Measurements from ENCODE around the gene ARID3B. TPM values are rescaled to one million over a fixed set of nuclear protein-coding genes. Genes with fewer than 3 reads are reported as not detected.
A peak's percentile ranks its signal among the peaks of the same experiment; 100 is the strongest.

Gene ARID3B, protein sequence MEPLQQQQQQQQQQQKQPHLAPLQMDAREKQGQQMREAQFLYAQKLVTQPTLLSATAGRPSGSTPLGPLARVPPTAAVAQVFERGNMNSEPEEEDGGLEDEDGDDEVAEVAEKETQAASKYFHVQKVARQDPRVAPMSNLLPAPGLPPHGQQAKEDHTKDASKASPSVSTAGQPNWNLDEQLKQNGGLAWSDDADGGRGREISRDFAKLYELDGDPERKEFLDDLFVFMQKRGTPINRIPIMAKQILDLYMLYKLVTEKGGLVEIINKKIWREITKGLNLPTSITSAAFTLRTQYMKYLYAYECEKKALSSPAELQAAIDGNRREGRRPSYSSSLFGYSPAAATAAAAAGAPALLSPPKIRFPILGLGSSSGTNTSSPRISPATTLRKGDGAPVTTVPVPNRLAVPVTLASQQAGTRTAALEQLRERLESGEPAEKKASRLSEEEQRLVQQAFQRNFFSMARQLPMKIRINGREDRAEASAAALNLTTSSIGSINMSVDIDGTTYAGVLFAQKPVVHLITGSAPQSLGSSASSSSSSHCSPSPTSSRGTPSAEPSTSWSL
- total RNA-seq, result 1 to 10 TPM; 3.6 to 6.8 (median 6.7) TPM

DNA sequence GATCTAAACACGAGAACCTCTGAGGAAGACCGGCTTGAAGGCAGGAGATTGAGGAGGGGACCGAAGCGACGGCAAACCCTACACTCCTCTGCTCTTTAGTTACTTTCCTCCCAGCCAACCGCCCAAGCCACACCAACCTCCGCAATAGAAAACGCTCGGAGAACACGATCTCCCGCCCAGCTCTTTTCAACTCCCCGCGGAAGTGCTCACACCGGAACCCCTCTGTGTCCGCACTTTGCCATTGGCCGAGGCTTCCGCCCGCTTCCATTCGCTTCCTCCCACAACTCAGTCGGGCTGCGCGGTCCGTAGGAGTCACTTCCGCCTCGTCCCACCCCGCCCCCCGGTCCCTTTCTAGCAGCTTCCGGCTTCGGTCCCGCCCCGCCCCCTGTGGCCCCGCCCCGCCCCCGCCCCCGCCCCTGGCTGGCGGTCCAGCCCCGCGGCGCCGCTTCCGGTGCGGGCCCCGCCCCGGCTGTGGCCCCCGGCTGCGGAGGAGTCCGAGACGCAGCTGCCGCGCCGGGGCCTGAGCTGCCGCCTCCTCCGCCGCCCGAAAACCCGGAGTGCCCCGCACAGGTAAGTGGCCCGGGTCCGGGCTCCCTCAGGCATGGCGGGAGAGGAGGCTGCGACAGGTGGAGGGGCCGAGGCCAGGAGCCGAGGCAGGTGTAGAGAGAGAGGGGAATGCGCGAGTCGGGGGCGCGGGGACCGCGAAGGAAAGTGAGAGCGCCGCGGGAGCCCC lies at the start of gene ARID3B:
Gene ARID3B (plus strand): TSS at position 460 of the 733 bp plus-strand sequence. CDS start 2,717 bp downstream, outside the sequence.
- Histone ChIP-seq H3K9me3 (no peaks in the 10 kb centered on the region), H3K27ac (replicated peaks in 1 of 4) (peak within 1 kb of the TSS; percentile 81 to 85 (median 83)), H3K4me3 (peak within 1 kb of the TSS; percentile 93 to 99 (median 98)), H3K4me1 (peaks cover 15 to 46% (median 37%) of the 10 kb centered on the region in 4 donors), H3K27me3 (no peaks in the 10 kb centered on the region), H3K36me3 (no peaks in the 10 kb centered on the region)
- TF ChIP-seq EP300 (IDR thresholded peaks at IDR 0.05) (no peak), POLR2AphosphoS5 (IDR thresholded peaks at IDR 0.05) (peak; percentile 71 to 89)
- TF ChIP-seq, protein P1, sequence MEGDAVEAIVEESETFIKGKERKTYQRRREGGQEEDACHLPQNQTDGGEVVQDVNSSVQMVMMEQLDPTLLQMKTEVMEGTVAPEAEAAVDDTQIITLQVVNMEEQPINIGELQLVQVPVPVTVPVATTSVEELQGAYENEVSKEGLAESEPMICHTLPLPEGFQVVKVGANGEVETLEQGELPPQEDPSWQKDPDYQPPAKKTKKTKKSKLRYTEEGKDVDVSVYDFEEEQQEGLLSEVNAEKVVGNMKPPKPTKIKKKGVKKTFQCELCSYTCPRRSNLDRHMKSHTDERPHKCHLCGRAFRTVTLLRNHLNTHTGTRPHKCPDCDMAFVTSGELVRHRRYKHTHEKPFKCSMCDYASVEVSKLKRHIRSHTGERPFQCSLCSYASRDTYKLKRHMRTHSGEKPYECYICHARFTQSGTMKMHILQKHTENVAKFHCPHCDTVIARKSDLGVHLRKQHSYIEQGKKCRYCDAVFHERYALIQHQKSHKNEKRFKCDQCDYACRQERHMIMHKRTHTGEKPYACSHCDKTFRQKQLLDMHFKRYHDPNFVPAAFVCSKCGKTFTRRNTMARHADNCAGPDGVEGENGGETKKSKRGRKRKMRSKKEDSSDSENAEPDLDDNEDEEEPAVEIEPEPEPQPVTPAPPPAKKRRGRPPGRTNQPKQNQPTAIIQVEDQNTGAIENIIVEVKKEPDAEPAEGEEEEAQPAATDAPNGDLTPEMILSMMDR (IDR thresholded peaks at IDR 0.05), result no peak
- DNase-seq (ENCODE audit: extremely low spot score), result peak; percentile 99
- intact Hi-C loops (cut with DNase I), result loop anchor here (2.0 to 10.0 kb wide), 4 partner anchors 74 to 414 kb away; partner anchors contain the start of genes CLK3, EDC3, RPP25 and UBL7
- 0% methylated on average over 37 of the region's 73 CpGs for WGBS

DNA sequence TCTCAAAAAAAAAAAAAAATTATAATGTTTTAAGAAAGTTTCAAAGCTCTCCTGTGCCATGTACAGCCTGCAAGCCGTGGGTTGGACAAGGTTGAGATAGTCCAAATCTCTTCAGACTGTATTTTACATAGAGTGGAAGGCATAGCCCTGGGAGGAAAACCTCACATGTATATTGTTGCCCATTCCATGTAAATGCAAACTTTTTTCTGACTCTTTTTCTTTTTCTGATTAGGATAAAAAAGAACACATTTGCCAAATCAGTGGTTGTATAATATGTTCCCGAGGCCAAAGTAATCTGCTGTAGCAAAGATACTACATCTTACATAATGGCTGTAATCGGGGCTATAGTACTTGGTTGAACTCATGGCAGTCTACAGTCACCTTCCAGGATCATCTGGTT lies 44.4 kb upstream of the ARID3B start:
- Histone ChIP-seq H3K27ac (replicated peaks in 1 of 4) (no peak overlapping the region), H3K4me3 (no peak overlapping the region), H3K4me1 (no peaks in the 10 kb centered on the region), H3K9me3 (no peaks in the 10 kb centered on the region), H3K27me3 (no peaks in the 10 kb centered on the region), H3K36me3 (no peaks in the 10 kb centered on the region)
- WGBS, result 87% methylated on average over 3 of the region's 3 CpGs
- intact Hi-C loops (cut with DNase I), result no loop called here
- no peak for DNase-seq (ENCODE audit: extremely low spot score)
- TF ChIP-seq POLR2A (IDR thresholded peaks at IDR 0.05; ENCODE audit: low read depth) (no peak), EP300 (IDR thresholded peaks at IDR 0.05) (no peak), POLR2AphosphoS5 (IDR thresholded peaks at IDR 0.05) (no peak)
- TF ChIP-seq, protein P1 (IDR thresholded peaks at IDR 0.05), result no peak

DNA sequence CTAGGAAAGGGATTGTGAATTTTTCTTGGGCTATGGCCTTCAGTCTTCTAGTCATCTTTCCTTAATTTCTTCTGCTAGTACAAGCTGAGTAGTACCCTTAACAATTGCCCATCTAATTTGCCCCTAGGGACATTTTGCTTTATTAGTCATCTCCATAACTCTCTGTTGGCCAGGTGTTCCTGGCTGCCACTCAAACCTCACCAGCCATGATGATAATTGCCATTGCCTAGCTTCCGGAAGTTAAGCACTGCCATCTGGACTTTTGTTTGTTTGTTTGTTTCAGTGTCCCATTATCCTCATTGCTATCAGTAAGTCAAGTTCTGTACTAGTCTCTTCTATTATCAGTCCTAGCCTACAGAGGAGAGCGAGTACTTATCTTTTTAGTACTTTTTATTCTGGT lies 43.4 kb upstream of the ARID3B start:
- no peaks in the 10 kb centered on the region for H3K9me3 ChIP-seq
- no peak for DNase-seq (ENCODE audit: extremely low spot score)
- no peak for TF ChIP-seq POLR2A (IDR thresholded peaks at IDR 0.05; ENCODE audit: low read depth)
- no peak for TF ChIP-seq POLR2AphosphoS5 (IDR thresholded peaks at IDR 0.05)
- TF ChIP-seq, protein P1 (IDR thresholded peaks at IDR 0.05), result no peak
- no peak for TF ChIP-seq EP300 (IDR thresholded peaks at IDR 0.05)
- intact Hi-C loops (cut with DNase I), result no loop called here
- no peak overlapping the region for H3K27ac ChIP-seq (replicated peaks in 1 of 4)
- H3K4me1 ChIP-seq, result no peaks in the 10 kb centered on the region
- no peaks in the 10 kb centered on the region for H3K36me3 ChIP-seq
- no peaks in the 10 kb centered on the region for H3K27me3 ChIP-seq
- 78% methylated on average over 2 of the region's 2 CpGs for WGBS
- no peak overlapping the region for H3K4me3 ChIP-seq

DNA sequence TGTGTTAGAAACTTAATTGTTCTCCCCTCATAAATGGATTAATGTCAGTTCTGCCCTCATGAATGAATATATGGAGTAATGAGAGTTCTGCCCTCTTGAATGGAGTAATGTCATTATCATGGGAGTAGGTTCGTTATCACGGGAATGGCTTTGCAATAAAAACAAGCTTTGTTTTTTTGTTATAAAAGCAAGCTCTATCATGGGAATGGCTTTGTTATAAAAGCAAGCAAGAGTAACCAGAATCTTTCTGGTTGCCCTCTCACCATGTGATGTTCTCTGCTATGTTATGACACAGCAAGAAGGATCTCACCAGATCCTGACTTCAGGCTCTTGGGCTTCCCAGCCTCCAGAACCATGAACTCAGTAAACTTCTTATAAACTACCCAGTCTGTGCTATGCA lies 41.7 kb upstream of the ARID3B start:
- intact Hi-C loops (cut with DNase I), result no loop called here
- Histone ChIP-seq H3K27ac (replicated peaks in 1 of 4) (no peak overlapping the region), H3K36me3 (no peaks in the 10 kb centered on the region), H3K9me3 (no peaks in the 10 kb centered on the region), H3K4me3 (no peak overlapping the region), H3K4me1 (no peaks in the 10 kb centered on the region), H3K27me3 (no peaks in the 10 kb centered on the region)
- 100% methylated on average over 2 of the region's 2 CpGs for WGBS
- DNase-seq (ENCODE audit: extremely low spot score), result no peak
- no peak for TF ChIP-seq POLR2AphosphoS5 (IDR thresholded peaks at IDR 0.05)
- TF ChIP-seq POLR2A (IDR thresholded peaks at IDR 0.05; ENCODE audit: low read depth), result no peak
- TF ChIP-seq, protein P1 (IDR thresholded peaks at IDR 0.05), result no peak
- TF ChIP-seq EP300 (IDR thresholded peaks at IDR 0.05), result no peak
